ENCODE results near the gene APC. TPM values are rescaled to one million over a fixed set of nuclear protein-coding genes. Genes with fewer than 3 reads are reported as not detected.
"Not testable (repeated sequence)": the region's sequence is repeated elsewhere in the genome, so short reads cannot be mapped to it uniquely, and the experiment has no call there.

Gene APC
- total and polyA plus RNA-seq, 12 donors = 2.5 to 78.8 (median 37.1) TPM

GRCh38 chr5:112883192-112883591 is 145.5 kb downstream of the APC start:
- 52 to 74% (median 64%) methylated on average over 2 of the region's 2 CpGs for WGBS, 4 donors
- Histone ChIP-seq H3K4me3 (no peak overlapping the region), H3K4me1 (replicated peaks in 1 of 2) (peaks cover 12 to 16% of the 10 kb centered on the region in 2 donors), H3K27me3 (no peaks in the 10 kb centered on the region), H3K9me3 (replicated peaks in 1 of 3) (no peaks in the 10 kb centered on the region), H3K36me3 (replicated peaks in 1 of 2) (peaks cover 0 to 56% of the 10 kb centered on the region in 2 donors), H3K27ac (peak overlapping the region in 1 of 5 donors; percentile 24)
- peak in 1 of 7 donors; percentile 17 for DNase-seq
- intact Hi-C loops (cut with DNase I) = no loop called here
- no peak for TF ChIP-seq POLR2A (IDR thresholded peaks at IDR 0.05)
- no peak for TF ChIP-seq CTCF (IDR thresholded peaks at IDR 0.05)

GRCh38 chr5:112885001-112885400 is 147.3 kb downstream of the APC start:
- Histone ChIP-seq H3K27ac (no peak overlapping the region), H3K4me3 (no peak overlapping the region), H3K4me1 (replicated peaks in 1 of 2) (peaks cover 4 to 16% of the 10 kb centered on the region in 2 donors), H3K36me3 (replicated peaks in 1 of 2) (peaks cover 0 to 55% of the 10 kb centered on the region in 2 donors), H3K27me3 (no peaks in the 10 kb centered on the region), H3K9me3 (replicated peaks in 1 of 3) (no peaks in the 10 kb centered on the region)
- WGBS, 4 donors = 66 to 88% (median 71%) methylated on average over 3 of the region's 3 CpGs
- no peak for TF ChIP-seq CTCF (IDR thresholded peaks at IDR 0.05)
- no peak for TF ChIP-seq POLR2A (IDR thresholded peaks at IDR 0.05)
- peak; percentile 31 to 78 (median 54) for DNase-seq
- intact Hi-C loops (cut with DNase I) = no loop called here

GRCh38 chr5:112886975-112887374 is 149.3 kb downstream of the APC start:
- WGBS, 4 donors = 78 to 88% (median 87%) methylated on average over 4 of the region's 4 CpGs
- peaks cover 0 to 43% of the 10 kb centered on the region in 2 donors for H3K36me3 ChIP-seq (replicated peaks in 1 of 2)

GRCh38 chr5:112892066-112892465 is 154.4 kb downstream of the APC start:
- DNase-seq; H3K27me3 ChIP-seq; H3K4me3 ChIP-seq; H3K27ac ChIP-seq; intact Hi-C loops (cut with DNase I); H3K9me3 ChIP-seq (replicated peaks in 1 of 3): not testable (repeated sequence)
- WGBS, 4 donors = 80 to 89% (median 84%) methylated on average over 8 of the region's 8 CpGs
- peaks cover 0 to 16% of the 10 kb centered on the region in 2 donors for H3K4me1 ChIP-seq (replicated peaks in 1 of 2)
- peaks cover 0 to 18% of the 10 kb centered on the region in 2 donors for H3K36me3 ChIP-seq (replicated peaks in 1 of 2)

More at GRCh38 chr5:112886975-112887374, 149.3 kb downstream of the APC start:
- Histone ChIP-seq H3K27me3 (no peaks in the 10 kb centered on the region), H3K27ac (no peak overlapping the region), H3K4me1 (replicated peaks in 1 of 2) (peaks cover 4 to 16% of the 10 kb centered on the region in 2 donors), H3K4me3 (no peak overlapping the region), H3K9me3 (replicated peaks in 1 of 3) (no peaks in the 10 kb centered on the region)
- intact Hi-C loops (cut with DNase I) = no loop called here
- DNase-seq = no peak
- TF ChIP-seq CTCF (IDR thresholded peaks at IDR 0.05) (no peak), POLR2A (IDR thresholded peaks at IDR 0.05) (no peak)

- Histone ChIP-seq H3K9me3 (replicated peaks in 1 of 3) (no peaks in the 10 kb centered on the region), H3K4me3 (no peak overlapping the region), H3K27me3 (no peaks in the 10 kb centered on the region), H3K27ac (no peak overlapping the region), H3K4me1 (replicated peaks in 1 of 2) (peaks cover 6 to 21% of the 10 kb centered on the region in 2 donors), H3K36me3 (replicated peaks in 1 of 2) (peaks cover 0 to 12% of the 10 kb centered on the region in 2 donors)
- TF ChIP-seq POLR2A (IDR thresholded peaks at IDR 0.05) (no peak), CTCF (IDR thresholded peaks at IDR 0.05) (no peak)
- intact Hi-C loops (cut with DNase I) = no loop called here
- no peak for DNase-seq
- WGBS, 4 donors = 90 to 99% (median 95%) methylated on average over 13 of the region's 13 CpGs
These were observed 155.1 kb downstream of the APC start for GRCh38 chr5:112892776-112893175.
